HG03457 (cell line): Measurements from ENCODE around the gene TRAPPC12.
"Not testable (repeated sequence)": the region's sequence is repeated elsewhere in the genome, so short reads cannot be mapped to it uniquely, and the experiment has no call there.

ENCODE experiments used
- ATAC-seq: cut with Tn5 transposase; IDR thresholded peaks from one replicate; pipeline ENCODE4 v1.9.1; 2021; ENCODE audit warnings: moderate number of reproducible peaks; ENCODE audit not compliant: unreplicated experiment

The TRAPPC12 gene

GRCh38 chr2:3430740-3431490 lies 51.4 kb downstream of the TRAPPC12 start:
- ATAC-seq: no peak

- no peak for ATAC-seq
These were observed 52.6 kb downstream of the TRAPPC12 start for GRCh38 chr2:3432067-3432466.

- ATAC-seq: no peak
These were observed 53.3 kb downstream of the TRAPPC12 start for GRCh38 chr2:3432693-3433338.

GRCh38 chr2:3433339-3433699 lies 53.8 kb downstream of the TRAPPC12 start:
- no peak for ATAC-seq

- no peak for ATAC-seq
These were observed 54.4 kb downstream of the TRAPPC12 start for GRCh38 chr2:3433776-3434400.

- no peak for ATAC-seq
These were observed 55.2 kb downstream of the TRAPPC12 start for GRCh38 chr2:3434654-3435053.

- no peak for ATAC-seq
These were observed 56.0 kb downstream of the TRAPPC12 start for GRCh38 chr2:3435445-3435844.

- ATAC-seq: no peak
These were observed 61.0 kb downstream of the TRAPPC12 start for GRCh38 chr2:3440477-3440876.

- no peak for ATAC-seq
These were observed 62.0 kb downstream of the TRAPPC12 start for GRCh38 chr2:3441465-3441864.

- no peak for ATAC-seq
These were observed 62.7 kb downstream of the TRAPPC12 start for GRCh38 chr2:3442185-3442584.

GRCh38 chr2:3443083-3443482 lies 63.6 kb downstream of the TRAPPC12 start:
- no peak for ATAC-seq

- no peak for ATAC-seq
These were observed 64.1 kb downstream of the TRAPPC12 start for GRCh38 chr2:3443506-3444084.

GRCh38 chr2:3445891-3446290 lies 66.4 kb downstream of the TRAPPC12 start:
- ATAC-seq: no peak

- no peak for ATAC-seq
These were observed 66.9 kb downstream of the TRAPPC12 start for GRCh38 chr2:3446381-3446780.

GRCh38 chr2:3447186-3447585 lies 67.7 kb downstream of the TRAPPC12 start:
- not testable (repeated sequence) for ATAC-seq

- no peak for ATAC-seq
These were observed 68.4 kb downstream of the TRAPPC12 start for GRCh38 chr2:3447789-3448317.

GRCh38 chr2:3448441-3448911 lies 69.0 kb downstream of the TRAPPC12 start:
- ATAC-seq: not testable (repeated sequence)

- no peak for ATAC-seq
These were observed 69.6 kb downstream of the TRAPPC12 start for GRCh38 chr2:3449086-3449485.

- ATAC-seq: no peak
These were observed 70.4 kb downstream of the TRAPPC12 start for GRCh38 chr2:3449936-3450335.

GRCh38 chr2:3450385-3451010 lies 71.0 kb downstream of the TRAPPC12 start:
- no peak for ATAC-seq

- no peak for ATAC-seq
These were observed 71.7 kb downstream of the TRAPPC12 start for GRCh38 chr2:3451169-3451568.
